MM.1S (cell line): Measurements from ENCODE around the gene MBD3L2.

Experiments
- DNase-seq: peaks from one replicate; pipeline ENCODE4 v3.0.0-alpha.2; 2015
- H2AFZ ChIP-seq: fragments of 300-600 bp; sonication (generic); 2 replicates; pipeline ENCODE4 v1.6.0; 2016; ENCODE audit warnings: antibody characterized with exemption, low read length
- H3F3A ChIP-seq: fragments of 300-600 bp; sonication (generic); 2 replicates; pipeline ENCODE4 v1.6.1; 2016; ENCODE audit warnings: mild to moderate bottlenecking, antibody characterized with exemption, low read length, moderate library complexity, mixed read lengths; ENCODE audit not compliant: insufficient read depth
- H3K27ac ChIP-seq: fragments of 300-600 bp; sonication (generic); 2 replicates; pipeline ENCODE4 v1.5.1; 2016; ENCODE audit warnings: mild to moderate bottlenecking, low read length
- H3K27me3 ChIP-seq: fragments of 300-600 bp; sonication (generic); replicated peaks from 2 replicates; pipeline ENCODE4 v1.6.0; 2016; ENCODE audit warnings: low read length; ENCODE audit not compliant: insufficient read depth
- H3K36me3 ChIP-seq: fragments of 300-600 bp; sonication (generic); replicated peaks from 2 replicates; pipeline ENCODE4 v1.6.1; 2016; ENCODE audit warnings: mild to moderate bottlenecking, low read length, mixed read lengths; ENCODE audit not compliant: insufficient read depth
- H3K4me1 ChIP-seq: fragments of 300-600 bp; sonication (generic); 2 replicates; pipeline ENCODE4 v1.6.1; 2016; ENCODE audit warnings: low read length, mixed read lengths
- H3K4me2 ChIP-seq: fragments of 300-600 bp; sonication (generic); 2 replicates; pipeline ENCODE4 v1.6.0; 2016; ENCODE audit warnings: low read depth, low read length
- H3K4me3 ChIP-seq: fragments of 300-600 bp; sonication (generic); 2 replicates; pipeline ENCODE4 v1.5.1; 2016; ENCODE audit warnings: low read length, mixed read lengths
- H3K79me2 ChIP-seq: fragments of 300-600 bp; sonication (generic); 2 replicates; pipeline ENCODE4 v1.6.1; 2016; ENCODE audit warnings: mixed run types, low read length, mixed read lengths
- H3K9ac ChIP-seq: fragments of 300-600 bp; sonication (generic); 2 replicates; pipeline ENCODE4 v1.6.1; 2016; ENCODE audit warnings: low read length, mixed read lengths
- H3K9me2 ChIP-seq: fragments of 300-600 bp; sonication (generic); replicated peaks from 2 replicates; pipeline ENCODE4 v1.6.1; 2016; ENCODE audit warnings: mild to moderate bottlenecking, low read length, mixed read lengths; ENCODE audit not compliant: insufficient read depth
- H3K9me3 ChIP-seq: fragments of 300-600 bp; sonication (generic); replicated peaks from 2 replicates; pipeline ENCODE4 v1.6.1; 2016; ENCODE audit warnings: mild to moderate bottlenecking, low read length, mixed read lengths; ENCODE audit not compliant: insufficient read depth
- H4K20me1 ChIP-seq: fragments of 300-600 bp; sonication (generic); 2 replicates; pipeline ENCODE4 v1.6.1; 2016; ENCODE audit warnings: mild to moderate bottlenecking, low read length, moderate library complexity, mixed read lengths; ENCODE audit not compliant: insufficient read depth
- EZH2 ChIP-seq: fragments of 300-600 bp; sonication (generic); optimal IDR thresholded peaks from 2 replicates; pipeline ENCODE3; 2017; ENCODE audit warnings: low read depth, mild to moderate bottlenecking, antibody characterized with exemption, low read length, mixed read lengths
- EZH2phosphoT487 ChIP-seq: fragments of 300-600 bp; sonication (generic); IDR thresholded peaks from 2 replicates; pipeline ENCODE4 v1.6.1; 2018; ENCODE audit warnings: antibody characterized with exemption, low read length
- TF ChIP-seq, protein P1 (sequence below): fragments of 300-600 bp; sonication (generic); IDR thresholded peaks from 2 replicates; pipeline ENCODE4 v1.5.1; 2016; ENCODE audit warnings: antibody characterized with exemption, low read length, mixed read lengths

Gene MBD3L2

DNA sequence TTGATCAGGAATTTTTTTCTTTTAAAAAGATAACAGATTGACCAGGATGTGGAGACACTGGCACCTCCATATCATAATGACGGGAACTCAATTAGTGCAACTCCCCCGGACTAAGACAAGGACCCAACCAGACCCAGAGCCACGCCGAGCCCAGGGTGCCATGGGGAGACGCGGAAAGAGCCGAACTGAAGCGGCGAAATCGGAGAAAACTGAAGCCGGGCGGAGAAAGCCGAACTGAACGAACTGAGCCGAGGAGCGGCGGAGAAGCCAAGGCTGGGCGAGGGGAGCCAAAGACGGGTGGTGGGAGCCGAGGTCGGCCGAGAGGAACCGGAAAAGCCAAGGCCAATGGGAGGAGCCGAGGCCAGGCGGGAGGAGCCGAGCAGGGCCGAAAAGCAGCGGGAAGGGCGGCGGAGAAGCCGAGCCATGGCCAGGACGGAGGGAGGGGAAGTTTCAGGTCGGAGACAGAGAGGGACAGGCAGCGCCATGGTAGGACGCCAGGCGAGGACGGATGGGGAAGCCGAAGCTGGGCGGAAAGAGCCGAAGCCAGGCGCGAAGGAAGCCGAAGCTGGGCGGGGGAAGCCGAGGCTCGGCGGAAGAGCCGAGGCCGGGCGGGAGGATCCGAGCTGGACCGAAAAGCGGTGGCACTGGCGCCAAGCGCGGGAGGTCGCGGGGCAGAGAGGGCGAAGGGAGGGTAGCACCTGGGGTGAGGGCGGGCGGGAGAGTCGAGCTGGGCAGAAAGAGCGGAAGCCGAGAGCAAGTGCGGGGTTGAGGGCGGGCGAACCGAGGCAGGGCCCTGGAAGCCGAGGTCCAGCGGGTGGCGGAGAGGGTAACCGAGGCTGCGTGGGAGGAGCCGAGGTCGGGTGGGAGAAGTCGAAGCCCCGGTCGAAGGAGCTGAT is 49.8 kb downstream of the MBD3L2 start:
- H3K36me3 ChIP-seq, result no peaks in the 10 kb centered on the region
- peak overlapping the region; percentile 67 for H2AFZ ChIP-seq
- H3F3A ChIP-seq, result 0 out of 2 replicates have a peak, but pooled peaks cover 13% of the 10 kb centered on the region
- peak overlapping the region; percentile 61 for H3K4me2 ChIP-seq
- no peaks in the 10 kb centered on the region for H3K9me2 ChIP-seq
- DNase-seq, result peak; percentile 95
- peak overlapping the region; percentile 74 for H3K27ac ChIP-seq
- H3K79me2 ChIP-seq, result no peaks in the 10 kb centered on the region
- no peaks in the 10 kb centered on the region for H3K9me3 ChIP-seq
- no peaks in the 10 kb centered on the region for H3K27me3 ChIP-seq
- H3K9ac ChIP-seq, result peak overlapping the region; percentile 77
- no peaks in the 10 kb centered on the region for H4K20me1 ChIP-seq
- no peak for TF ChIP-seq EZH2
- TF ChIP-seq, protein P1, sequence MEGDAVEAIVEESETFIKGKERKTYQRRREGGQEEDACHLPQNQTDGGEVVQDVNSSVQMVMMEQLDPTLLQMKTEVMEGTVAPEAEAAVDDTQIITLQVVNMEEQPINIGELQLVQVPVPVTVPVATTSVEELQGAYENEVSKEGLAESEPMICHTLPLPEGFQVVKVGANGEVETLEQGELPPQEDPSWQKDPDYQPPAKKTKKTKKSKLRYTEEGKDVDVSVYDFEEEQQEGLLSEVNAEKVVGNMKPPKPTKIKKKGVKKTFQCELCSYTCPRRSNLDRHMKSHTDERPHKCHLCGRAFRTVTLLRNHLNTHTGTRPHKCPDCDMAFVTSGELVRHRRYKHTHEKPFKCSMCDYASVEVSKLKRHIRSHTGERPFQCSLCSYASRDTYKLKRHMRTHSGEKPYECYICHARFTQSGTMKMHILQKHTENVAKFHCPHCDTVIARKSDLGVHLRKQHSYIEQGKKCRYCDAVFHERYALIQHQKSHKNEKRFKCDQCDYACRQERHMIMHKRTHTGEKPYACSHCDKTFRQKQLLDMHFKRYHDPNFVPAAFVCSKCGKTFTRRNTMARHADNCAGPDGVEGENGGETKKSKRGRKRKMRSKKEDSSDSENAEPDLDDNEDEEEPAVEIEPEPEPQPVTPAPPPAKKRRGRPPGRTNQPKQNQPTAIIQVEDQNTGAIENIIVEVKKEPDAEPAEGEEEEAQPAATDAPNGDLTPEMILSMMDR, result no peak
- no peak for TF ChIP-seq EZH2phosphoT487
- H3K4me3 ChIP-seq, result peak overlapping the region; percentile 70
- H3K4me1 ChIP-seq, result peaks cover 10% of the 10 kb centered on the region; the same call in 1 of the 2 replicates

DNA sequence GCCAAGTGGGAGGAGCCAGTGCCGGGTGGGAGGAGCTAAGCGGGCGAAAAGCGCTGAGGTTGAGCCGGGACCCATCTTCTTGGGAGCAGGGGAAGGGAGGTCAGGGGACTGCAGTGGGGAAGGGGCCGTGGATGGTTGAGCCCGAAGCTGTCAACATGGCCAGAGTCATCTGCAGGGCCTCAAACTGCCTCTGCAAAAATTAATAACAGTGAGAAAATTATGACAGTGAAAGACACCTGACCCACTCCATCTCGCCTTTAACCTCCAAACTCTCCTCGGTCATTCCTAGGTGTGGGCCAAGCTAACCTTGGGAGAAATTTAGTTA is 50.4 kb downstream of the MBD3L2 start:
- Histone ChIP-seq H3K36me3 (no peaks in the 10 kb centered on the region), H3K27ac (peak overlapping the region; percentile 74; the same call in 1 of the 2 replicates), H3K79me2 (no peaks in the 10 kb centered on the region), H3K4me2 (peak overlapping the region; percentile 61), H3K9me2 (no peaks in the 10 kb centered on the region), H3K4me3 (peak overlapping the region; percentile 70), H3F3A (0 out of 2 replicates have a peak, but pooled peaks cover 13% of the 10 kb centered on the region), H3K9ac (peak overlapping the region; percentile 77), H2AFZ (peak overlapping the region; percentile 67), H3K4me1 (peaks cover 10% of the 10 kb centered on the region; the same call in 1 of the 2 replicates), H3K9me3 (no peaks in the 10 kb centered on the region), H3K27me3 (no peaks in the 10 kb centered on the region), H4K20me1 (no peaks in the 10 kb centered on the region)
- DNase-seq, result no peak
- TF ChIP-seq, protein P1, result no peak
- TF ChIP-seq EZH2phosphoT487 (no peak), EZH2 (no peak)
